Muscle layer of colon (tissue), 2 donors: ENCODE results near the gene MUS81.

Experiments used
- H3K27ac ChIP-seq: one replicate; pipeline ENCODE4 v1.7.0; 2013; ENCODE audit warnings: low read depth, mild to moderate bottlenecking, low read length, moderate library complexity
- H3K27me3 ChIP-seq, 2 donors: one replicate each; pipeline ENCODE4 v1.7.0; 2013; ENCODE audit warnings: low read length in 2 of 2, mild to moderate bottlenecking in 2 of 2; ENCODE audit not compliant: insufficient read depth in 2 of 2, control insufficient read depth in 1 of 2
- H3K36me3 ChIP-seq: one replicate; pipeline ENCODE4 v1.7.0; 2013; ENCODE audit warnings: mild to moderate bottlenecking, low read length; ENCODE audit not compliant: insufficient read depth
- H3K4me1 ChIP-seq: one replicate; pipeline ENCODE4 v1.7.0; 2013; ENCODE audit warnings: mild to moderate bottlenecking, low read length; ENCODE audit not compliant: insufficient read depth
- H3K4me3 ChIP-seq, 2 donors: one replicate each; pipeline ENCODE4 v1.7.0; 2013; ENCODE audit warnings: low read length in 2 of 2, low read depth in 1 of 2, mild to moderate bottlenecking in 1 of 2, moderate library complexity in 1 of 2
- H3K9ac ChIP-seq: one replicate; pipeline ENCODE4 v1.7.0; 2013; ENCODE audit warnings: low read length
- H3K9me3 ChIP-seq: one replicate; pipeline ENCODE4 v1.7.0; 2013; ENCODE audit warnings: mild to moderate bottlenecking, low read length
- donor health status: abdominal sarcoma.
- donor health status: Adenocarcinoma of cecum.

MUS81 gene

DNA sequence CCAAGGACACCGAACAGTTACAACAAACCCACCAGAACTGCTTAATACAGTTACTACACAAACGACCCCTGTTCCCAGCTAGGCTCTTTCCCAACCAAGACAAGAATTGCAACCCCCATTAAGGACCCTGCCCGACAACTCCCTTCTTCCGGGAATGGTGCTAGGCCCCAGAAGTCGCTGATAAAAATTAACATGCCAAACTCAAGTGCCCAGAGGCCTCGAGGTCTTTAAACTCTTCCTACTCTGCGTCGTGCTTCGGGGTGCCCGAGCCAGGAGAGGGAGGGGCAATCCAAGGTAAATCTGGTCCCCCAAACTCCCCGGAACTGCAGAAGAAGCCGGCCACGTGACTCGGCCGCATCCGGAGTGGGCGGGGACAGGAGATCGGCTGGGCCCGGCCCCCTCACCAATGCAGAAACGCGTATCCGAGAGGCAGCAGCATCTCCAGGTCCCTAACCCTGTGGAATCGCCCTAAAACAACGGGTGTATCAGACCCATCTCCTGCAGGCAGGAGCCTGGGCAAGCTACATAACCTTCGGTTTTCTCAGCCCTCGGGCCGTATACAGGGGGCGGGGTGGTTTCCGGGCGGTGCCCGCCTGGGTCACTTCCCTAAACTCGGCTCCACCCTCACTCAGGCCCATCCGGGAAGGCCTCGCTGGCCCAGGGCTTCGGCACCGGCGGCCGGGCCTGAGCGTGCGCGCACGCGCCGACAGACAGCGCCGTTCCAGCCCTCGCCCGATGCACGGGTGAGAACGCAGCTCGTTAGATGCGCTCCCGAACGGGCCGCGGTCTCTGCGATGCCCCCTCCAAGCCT lies 3.3 kb upstream of the MUS81 start:
- Histone ChIP-seq H3K9me3 (no peaks in the 10 kb centered on the region), H3K9ac (peak overlapping the region; percentile 79), H3K4me3 (peak overlapping the region; percentile 68 to 89), H3K4me1 (peaks cover 34% of the 10 kb centered on the region), H3K36me3 (peaks cover 45% of the 10 kb centered on the region), H3K27ac (peak overlapping the region; percentile 96), H3K27me3 (no peaks in the 10 kb centered on the region)

GRCh38 chr11:65857500-65857852 lies 2.8 kb upstream of the MUS81 start:
- Histone ChIP-seq H3K27me3 (no peaks in the 10 kb centered on the region), H3K36me3 (peaks cover 45% of the 10 kb centered on the region), H3K9ac (peak overlapping the region; percentile 79), H3K9me3 (no peaks in the 10 kb centered on the region), H3K4me1 (peaks cover 39% of the 10 kb centered on the region), H3K27ac (peak overlapping the region; percentile 96), H3K4me3 (peak overlapping the region; percentile 68 to 89)

DNA sequence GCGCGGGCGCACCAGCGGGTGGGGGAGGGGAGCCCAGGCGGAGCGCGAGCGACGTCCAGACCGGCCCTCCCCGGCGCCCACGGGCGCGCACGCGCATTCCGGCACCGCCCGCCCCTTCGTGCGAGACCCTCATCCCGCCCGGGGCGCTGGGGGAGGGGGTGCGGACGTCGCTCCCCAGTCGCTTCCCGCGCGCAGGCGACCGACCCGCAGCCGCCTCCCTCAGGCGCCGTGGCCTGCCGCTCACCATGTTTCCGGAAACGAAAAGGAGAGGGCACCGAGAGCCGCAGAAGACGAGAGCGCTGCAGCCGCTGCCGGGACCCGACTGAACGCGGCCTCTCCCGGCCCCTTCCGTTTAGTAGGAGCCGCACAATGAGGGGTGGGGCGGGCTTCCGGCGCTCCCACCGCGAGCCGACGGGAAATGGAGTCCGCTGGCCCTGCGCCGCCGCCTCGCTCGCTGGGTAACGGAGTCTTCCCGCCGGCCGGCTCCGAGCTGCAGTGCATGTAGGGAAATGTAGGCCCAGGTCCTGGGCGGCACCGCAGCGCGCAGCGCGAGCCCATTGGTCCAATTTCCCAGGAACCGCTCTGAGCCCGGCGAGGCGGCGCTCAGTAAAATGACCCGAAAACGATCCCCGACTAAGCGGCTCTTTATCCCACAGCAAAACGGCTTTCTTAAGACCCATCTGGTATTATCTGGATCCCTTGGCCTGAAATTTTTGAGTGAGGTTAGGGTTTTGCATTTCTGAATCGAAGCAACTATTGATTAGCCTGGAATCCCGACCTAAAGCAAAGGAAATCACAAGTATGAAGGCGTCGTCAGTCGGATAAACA lies 2.2 kb upstream of the MUS81 start, which contains the start of gene CFL1:
TSS of gene CFL1 (minus strand) at position 328 of the 828 bp plus-strand sequence. CDS start at position 247, 81 bp downstream.
- Histone ChIP-seq H3K36me3 (peaks cover 47% of the 10 kb centered on the region), H3K9ac (peak within 1 kb of the TSS; percentile 79), H3K27ac (peak within 1 kb of the TSS; percentile 99), H3K4me3 (peak within 1 kb of the TSS; percentile 68 to 89), H3K9me3 (no peaks in the 10 kb centered on the region), H3K4me1 (peaks cover 45% of the 10 kb centered on the region), H3K27me3 (no peaks in the 10 kb centered on the region)

GRCh38 chr11:65858681-65859087 lies 1.5 kb upstream of the MUS81 start:
- Histone ChIP-seq H3K9ac (peak overlapping the region; percentile 58), H3K9me3 (no peaks in the 10 kb centered on the region), H3K36me3 (peaks cover 47% of the 10 kb centered on the region), H3K27ac (peak overlapping the region; percentile 99), H3K27me3 (no peaks in the 10 kb centered on the region), H3K4me3 (peak overlapping the region; percentile 41 to 68), H3K4me1 (peaks cover 48% of the 10 kb centered on the region)

- H3K9me3 ChIP-seq: no peaks in the 10 kb centered on the region
- peaks cover 51% of the 10 kb centered on the region for H3K4me1 ChIP-seq
These were observed 980 bp upstream of the MUS81 start for GRCh38 chr11:65859095-65859811.

GRCh38 chr11:65859812-65860277 lies 388 bp upstream of the MUS81 start:
- Histone ChIP-seq H3K27me3 (no peaks in the 10 kb centered on the region), H3K27ac (peak overlapping the region; percentile 99), H3K36me3 (peaks cover 47% of the 10 kb centered on the region), H3K4me3 (peak overlapping the region; percentile 68 to 71), H3K9ac (peak overlapping the region; percentile 93), H3K4me1 (peaks cover 45% of the 10 kb centered on the region), H3K9me3 (no peaks in the 10 kb centered on the region)

More at GRCh38 chr11:65859095-65859811, 980 bp upstream of the MUS81 start:
- Histone ChIP-seq H3K9ac (peak overlapping the region; percentile 93), H3K4me3 (peak overlapping the region; percentile 68 to 71), H3K36me3 (peaks cover 47% of the 10 kb centered on the region), H3K27ac (peak overlapping the region; percentile 99), H3K27me3 (no peaks in the 10 kb centered on the region)

DNA sequence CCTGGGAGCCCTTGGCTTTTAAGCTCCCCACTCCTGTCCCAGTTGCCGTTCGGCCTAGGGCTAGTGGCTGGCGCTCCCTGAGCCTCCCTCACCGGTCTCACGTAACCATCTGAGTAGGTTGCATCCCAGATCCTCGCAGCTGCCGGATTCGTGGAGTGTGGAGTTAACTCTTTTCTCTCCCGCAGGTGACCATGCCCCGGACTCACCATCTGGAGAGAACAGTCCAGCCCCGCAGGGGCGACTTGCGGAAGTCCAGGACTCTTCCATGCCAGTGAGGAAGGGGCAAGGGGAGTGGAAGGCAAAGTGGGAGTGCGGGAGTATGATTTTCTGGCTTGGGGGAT lies 902 bp downstream of the MUS81 start:
- peak overlapping the region; percentile 99 for H3K27ac ChIP-seq
- no peaks in the 10 kb centered on the region for H3K9me3 ChIP-seq
- H3K4me3 ChIP-seq: peak overlapping the region; percentile 68 to 71
- H3K9ac ChIP-seq: peak overlapping the region; percentile 93
- H3K36me3 ChIP-seq: peaks cover 47% of the 10 kb centered on the region
- peaks cover 36% of the 10 kb centered on the region for H3K4me1 ChIP-seq
- H3K27me3 ChIP-seq: no peaks in the 10 kb centered on the region

DNA sequence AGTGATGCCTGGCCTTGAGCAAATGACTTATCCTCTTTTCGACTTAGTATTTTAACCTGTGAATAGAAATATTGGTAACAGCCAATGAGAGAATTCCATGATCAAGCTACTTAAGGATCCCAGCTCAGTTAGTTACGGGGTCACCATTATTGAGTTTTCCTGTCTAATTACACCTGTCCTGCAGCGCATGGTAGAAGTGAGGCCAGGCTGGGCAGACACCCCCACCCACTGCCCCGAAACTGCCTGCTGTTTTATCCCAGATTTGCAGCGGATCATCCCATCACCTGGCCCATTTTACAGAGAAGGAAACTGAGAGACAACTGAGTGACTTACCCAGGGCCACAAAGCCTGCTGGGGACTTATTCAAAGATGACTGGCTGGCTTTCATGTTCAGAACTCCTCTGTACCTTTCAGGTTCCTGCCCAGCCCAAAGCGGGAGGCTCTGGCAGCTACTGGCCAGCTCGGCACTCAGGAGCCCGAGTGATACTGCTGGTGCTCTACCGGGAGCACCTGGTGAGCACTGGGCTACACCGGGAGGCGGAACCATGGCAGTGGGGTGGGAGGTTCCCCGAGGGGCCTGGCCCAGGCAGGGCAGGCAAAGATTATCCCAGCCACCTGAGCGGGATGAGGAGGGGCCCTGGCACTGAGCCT lies 1.4 kb downstream of the MUS81 start:
- H3K27me3 ChIP-seq: no peaks in the 10 kb centered on the region
- no peaks in the 10 kb centered on the region for H3K9me3 ChIP-seq
- H3K36me3 ChIP-seq: peaks cover 49% of the 10 kb centered on the region
- H3K4me1 ChIP-seq: peaks cover 31% of the 10 kb centered on the region
- H3K9ac ChIP-seq: peak overlapping the region; percentile 93
- peak overlapping the region; percentile 99 for H3K27ac ChIP-seq
- peak overlapping the region; percentile 68 to 71 for H3K4me3 ChIP-seq

- Histone ChIP-seq H3K27me3 (no peaks in the 10 kb centered on the region), H3K27ac (peak overlapping the region; percentile 99), H3K4me1 (peaks cover 31% of the 10 kb centered on the region), H3K4me3 (peak overlapping the region in 1 of 2 donors; percentile 68), H3K9ac (no peak overlapping the region), H3K9me3 (no peaks in the 10 kb centered on the region), H3K36me3 (peaks cover 55% of the 10 kb centered on the region)
These were observed 2.0 kb downstream of the MUS81 start for GRCh38 chr11:65862191-65862735.

GRCh38 chr11:65862941-65863888 lies 3.0 kb downstream of the MUS81 start:
- H3K27me3 ChIP-seq: no peaks in the 10 kb centered on the region
- H3K9me3 ChIP-seq: no peaks in the 10 kb centered on the region
- H3K36me3 ChIP-seq: peaks cover 62% of the 10 kb centered on the region
- no peak overlapping the region for H3K4me3 ChIP-seq
- H3K27ac ChIP-seq: no peak overlapping the region
- H3K4me1 ChIP-seq: peaks cover 41% of the 10 kb centered on the region
- no peak overlapping the region for H3K9ac ChIP-seq
